HG03565 (cell line): ENCODE measurements around the gene KLHL18.
"Not testable (repeated sequence)": the region's sequence is repeated elsewhere in the genome, so short reads cannot be mapped to it uniquely, and the experiment has no call there.

Source experiments
- ATAC-seq: cut with Tn5 transposase; IDR thresholded peaks from one replicate; pipeline ENCODE4 v1.9.1; 2021; ENCODE audit warnings: mild to moderate bottlenecking, moderate library complexity; ENCODE audit not compliant: unreplicated experiment

The KLHL18 gene

GRCh38 chr3:47273564-47273963, 9.2 kb upstream of the KLHL18 start:
- no peak for ATAC-seq

GRCh38 chr3:47274652-47275051, 8.1 kb upstream of the KLHL18 start:
- ATAC-seq: no peak

- ATAC-seq: no peak
Observed at GRCh38 chr3:47276558-47276957, 6.2 kb upstream of the KLHL18 start.

GRCh38 chr3:47280519-47280918, 2.2 kb upstream of the KLHL18 start:
- ATAC-seq: no peak

GRCh38 chr3:47283193-47283537, 421 bp downstream of the KLHL18 start:
- ATAC-seq: no peak

- no peak for ATAC-seq
Observed at GRCh38 chr3:47283591-47284364, 1.0 kb downstream of the KLHL18 start.

GRCh38 chr3:47288966-47289910, 6.5 kb downstream of the KLHL18 start:
- ATAC-seq: no peak

GRCh38 chr3:47291158-47291753, 8.5 kb downstream of the KLHL18 start:
- ATAC-seq: peak; percentile 10

- ATAC-seq: peak; percentile 66
Observed at GRCh38 chr3:47291754-47292420, 9.1 kb downstream of the KLHL18 start.

- ATAC-seq: no peak
Observed at GRCh38 chr3:47293822-47294221, 11.1 kb downstream of the KLHL18 start.

- ATAC-seq: no peak
Observed at GRCh38 chr3:47294392-47294791, 11.6 kb downstream of the KLHL18 start.

- no peak for ATAC-seq
Observed at GRCh38 chr3:47295322-47295721, 12.6 kb downstream of the KLHL18 start.

- no peak for ATAC-seq
Observed at GRCh38 chr3:47295976-47296375, 13.2 kb downstream of the KLHL18 start.

GRCh38 chr3:47296562-47297302, 14.0 kb downstream of the KLHL18 start:
- no peak for ATAC-seq

- no peak for ATAC-seq
Observed at GRCh38 chr3:47298439-47298838, 15.7 kb downstream of the KLHL18 start.

- ATAC-seq: no peak
Observed at GRCh38 chr3:47299381-47300318, 16.9 kb downstream of the KLHL18 start.

GRCh38 chr3:47301456-47301855, 18.7 kb downstream of the KLHL18 start:
- ATAC-seq: no peak

GRCh38 chr3:47306022-47306421, 23.3 kb downstream of the KLHL18 start:
- ATAC-seq: no peak

- not testable (repeated sequence) for ATAC-seq
Observed at GRCh38 chr3:47309231-47309630, 26.5 kb downstream of the KLHL18 start.
